Brain microvascular endothelial cell (primary cell): ENCODE results near the gene SNAI3.
A peak's percentile ranks its signal among the peaks of the same experiment; 100 is the strongest.

ENCODE experiments used
- DNase-seq: peaks from one replicate; pipeline ENCODE4 v3.0.0-alpha.2; 2020
- H3K27ac ChIP-seq: fragments of 250-450 bp; sonication (Bioruptor Pico); 2 replicates; pipeline ENCODE4 v1.5.1; 2020; ENCODE audit warnings: mild to moderate bottlenecking, moderate library complexity
- H3K27me3 ChIP-seq: fragments of 250-450 bp; sonication (Bioruptor Pico); replicated peaks from 2 replicates; pipeline ENCODE4 v1.5.1; 2020; ENCODE audit warnings: mild to moderate bottlenecking
- H3K36me3 ChIP-seq: fragments of 250-450 bp; sonication (Bioruptor Pico); replicated peaks from 2 replicates; pipeline ENCODE4 v1.5.1; 2020; ENCODE audit warnings: mild to moderate bottlenecking
- H3K4me3 ChIP-seq: 2 replicates; pipeline ENCODE4 v1.5.1; 2011; ENCODE audit warnings: low read depth, mild to moderate bottlenecking, control low read depth, low read length, moderate library complexity
- in situ Hi-C: cut with HindIII; loops from 2 replicates; pipeline ENCODE4 v1.10.0; 2017; ENCODE audit warnings: low sequenced_read_pairs, low pct_ligation_motif_present
- TF ChIP-seq, protein P1 (sequence below): IDR thresholded peaks from 2 replicates; pipeline ENCODE4 v1.5.1; 2011; ENCODE audit warnings: low read depth, mild to moderate bottlenecking, moderate library complexity, low read length, control low read depth, inconsistent platforms; ENCODE audit errors: missing control alignments

Gene SNAI3

DNA sequence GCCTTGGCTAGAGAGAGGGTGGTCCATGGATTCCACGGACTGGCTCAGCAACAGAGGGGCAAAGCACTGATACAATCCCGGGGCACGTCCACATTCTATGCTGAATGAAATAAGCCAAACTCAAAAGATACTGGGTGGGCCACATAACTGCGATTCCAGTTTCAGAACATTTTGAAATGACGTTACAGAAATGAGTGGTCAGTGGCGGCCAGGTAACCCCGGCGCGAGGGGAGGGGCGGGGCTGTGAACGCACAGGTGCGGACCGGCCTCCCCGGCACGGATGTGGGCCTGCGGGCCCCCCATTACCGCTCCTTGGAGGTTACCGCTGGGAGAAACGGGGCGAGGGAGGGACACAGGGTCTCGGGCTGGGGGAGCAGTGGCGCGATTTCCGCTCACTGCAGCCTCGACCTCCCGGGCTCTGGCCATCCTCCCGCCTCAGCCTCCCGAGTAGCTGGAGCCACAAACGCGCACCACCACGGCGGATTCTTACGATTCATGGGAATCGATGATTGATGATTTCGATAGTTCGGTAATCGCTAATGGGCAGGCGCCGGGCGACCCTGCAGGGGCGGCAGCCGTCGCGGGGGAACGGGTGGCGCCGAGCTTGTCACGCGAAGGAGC is 24.0 kb downstream of the SNAI3 start:
- TF ChIP-seq, protein P1, sequence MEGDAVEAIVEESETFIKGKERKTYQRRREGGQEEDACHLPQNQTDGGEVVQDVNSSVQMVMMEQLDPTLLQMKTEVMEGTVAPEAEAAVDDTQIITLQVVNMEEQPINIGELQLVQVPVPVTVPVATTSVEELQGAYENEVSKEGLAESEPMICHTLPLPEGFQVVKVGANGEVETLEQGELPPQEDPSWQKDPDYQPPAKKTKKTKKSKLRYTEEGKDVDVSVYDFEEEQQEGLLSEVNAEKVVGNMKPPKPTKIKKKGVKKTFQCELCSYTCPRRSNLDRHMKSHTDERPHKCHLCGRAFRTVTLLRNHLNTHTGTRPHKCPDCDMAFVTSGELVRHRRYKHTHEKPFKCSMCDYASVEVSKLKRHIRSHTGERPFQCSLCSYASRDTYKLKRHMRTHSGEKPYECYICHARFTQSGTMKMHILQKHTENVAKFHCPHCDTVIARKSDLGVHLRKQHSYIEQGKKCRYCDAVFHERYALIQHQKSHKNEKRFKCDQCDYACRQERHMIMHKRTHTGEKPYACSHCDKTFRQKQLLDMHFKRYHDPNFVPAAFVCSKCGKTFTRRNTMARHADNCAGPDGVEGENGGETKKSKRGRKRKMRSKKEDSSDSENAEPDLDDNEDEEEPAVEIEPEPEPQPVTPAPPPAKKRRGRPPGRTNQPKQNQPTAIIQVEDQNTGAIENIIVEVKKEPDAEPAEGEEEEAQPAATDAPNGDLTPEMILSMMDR = no peak
- Histone ChIP-seq H3K4me3 (peak overlapping the region; percentile 99), H3K27ac (peak overlapping the region; percentile 80)

DNA sequence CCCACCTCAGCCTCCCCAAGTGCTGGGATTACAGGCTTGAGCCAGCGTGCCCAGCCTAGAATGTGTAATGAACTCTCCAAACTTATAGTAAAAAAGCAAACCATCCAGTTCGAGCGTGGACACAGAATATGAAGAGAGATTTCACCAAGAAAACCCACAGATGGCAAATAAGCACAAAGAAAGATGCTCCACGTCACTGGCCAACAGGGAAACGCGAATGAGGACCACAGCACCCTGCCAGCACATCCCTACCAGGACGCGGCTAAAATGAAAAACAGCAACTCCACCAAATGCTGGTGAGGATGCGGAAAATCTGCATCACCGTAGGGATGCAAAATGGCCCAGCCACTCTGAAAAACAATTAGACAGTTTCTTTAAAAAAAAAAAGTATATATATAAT is 24.8 kb downstream of the SNAI3 start:
- no peak for DNase-seq
- H3K36me3 ChIP-seq = peaks cover 19% of the 10 kb centered on the region
- H3K27ac ChIP-seq = no peak overlapping the region
- no peaks in the 10 kb centered on the region for H3K27me3 ChIP-seq
- H3K4me3 ChIP-seq = peak overlapping the region; percentile 99
- TF ChIP-seq, protein P1 = no peak
- in situ Hi-C loops = no loop called here

More for the DNA sequence above, 24.0 kb downstream of the SNAI3 start:
- DNase-seq = no peak
- in situ Hi-C loops = no loop called here
- Histone ChIP-seq H3K27me3 (no peaks in the 10 kb centered on the region), H3K36me3 (peaks cover 10% of the 10 kb centered on the region)

DNA sequence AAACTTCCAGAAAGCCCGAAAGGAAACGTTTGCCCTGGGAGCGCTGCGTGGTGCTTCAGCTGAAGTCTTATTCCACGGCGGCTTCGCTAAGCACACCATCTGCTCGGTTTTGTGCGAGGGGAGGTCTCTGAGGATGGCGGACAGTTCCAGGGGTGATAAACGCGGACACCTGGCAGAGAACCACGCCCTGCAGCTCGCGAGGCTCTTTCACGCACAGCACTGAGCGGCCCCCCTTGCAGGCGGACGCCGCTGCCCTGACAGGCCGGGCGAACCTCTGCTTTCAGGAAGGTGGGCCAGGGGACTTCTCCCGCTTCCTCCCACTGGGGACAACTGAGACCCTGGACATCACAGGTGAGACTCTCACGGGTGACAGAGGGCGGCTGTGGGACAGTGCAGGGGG is 27.1 kb downstream of the SNAI3 start:
- Histone ChIP-seq H3K27me3 (no peaks in the 10 kb centered on the region), H3K4me3 (no peak overlapping the region), H3K27ac (no peak overlapping the region), H3K36me3 (peaks cover 41% of the 10 kb centered on the region)
- in situ Hi-C loops = no loop called here
- TF ChIP-seq, protein P1 = no peak
- no peak for DNase-seq

DNA sequence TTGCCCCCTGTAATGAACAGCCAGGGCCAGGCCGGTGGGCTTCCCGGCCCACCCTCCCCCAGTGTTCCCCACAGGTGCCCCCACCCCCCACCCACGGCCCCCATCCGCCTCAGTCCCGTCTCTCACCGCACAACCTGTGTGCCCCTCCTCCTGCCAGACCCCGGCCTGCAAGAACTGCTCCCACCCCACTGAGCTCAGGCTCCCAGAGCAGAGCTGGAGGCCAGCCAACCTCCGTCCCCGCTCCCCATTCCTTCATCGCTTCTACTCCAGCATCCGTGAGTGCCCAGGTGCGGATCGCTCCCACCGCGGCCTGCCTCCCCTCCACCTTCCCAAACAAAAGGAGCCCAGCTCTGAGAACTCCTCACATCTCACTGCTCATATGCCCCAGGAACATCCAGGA is 27.6 kb downstream of the SNAI3 start:
- TF ChIP-seq, protein P1 = no peak
- Histone ChIP-seq H3K27ac (no peak overlapping the region), H3K36me3 (peaks cover 45% of the 10 kb centered on the region), H3K27me3 (no peaks in the 10 kb centered on the region), H3K4me3 (no peak overlapping the region)
- DNase-seq = no peak
- in situ Hi-C loops = no loop called here

DNA sequence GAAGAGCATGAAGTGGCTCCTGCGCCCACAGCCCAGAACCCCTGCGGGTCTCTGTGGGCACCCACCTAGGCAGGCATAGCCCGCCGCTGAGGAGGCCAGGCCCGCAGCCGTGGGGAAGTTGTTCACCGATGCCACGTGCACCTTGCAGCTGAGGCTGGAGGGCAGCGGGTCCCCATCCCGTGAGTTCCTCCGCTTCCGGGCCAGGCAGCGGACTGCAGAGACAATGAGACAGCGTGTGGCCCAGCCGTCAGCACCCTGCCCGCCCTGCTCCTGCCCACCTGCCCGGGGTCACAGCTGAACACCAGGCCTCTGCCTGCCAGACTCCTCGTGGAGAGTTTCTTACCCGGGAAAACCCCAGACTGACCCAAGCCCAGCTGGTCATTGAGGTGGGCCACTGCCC is 28.9 kb downstream of the SNAI3 start:
- TF ChIP-seq, protein P1 = no peak
- in situ Hi-C loops = no loop called here
- Histone ChIP-seq H3K27me3 (no peaks in the 10 kb centered on the region), H3K4me3 (no peak overlapping the region), H3K36me3 (peaks cover 57% of the 10 kb centered on the region), H3K27ac (no peak overlapping the region)
- DNase-seq = no peak

DNA sequence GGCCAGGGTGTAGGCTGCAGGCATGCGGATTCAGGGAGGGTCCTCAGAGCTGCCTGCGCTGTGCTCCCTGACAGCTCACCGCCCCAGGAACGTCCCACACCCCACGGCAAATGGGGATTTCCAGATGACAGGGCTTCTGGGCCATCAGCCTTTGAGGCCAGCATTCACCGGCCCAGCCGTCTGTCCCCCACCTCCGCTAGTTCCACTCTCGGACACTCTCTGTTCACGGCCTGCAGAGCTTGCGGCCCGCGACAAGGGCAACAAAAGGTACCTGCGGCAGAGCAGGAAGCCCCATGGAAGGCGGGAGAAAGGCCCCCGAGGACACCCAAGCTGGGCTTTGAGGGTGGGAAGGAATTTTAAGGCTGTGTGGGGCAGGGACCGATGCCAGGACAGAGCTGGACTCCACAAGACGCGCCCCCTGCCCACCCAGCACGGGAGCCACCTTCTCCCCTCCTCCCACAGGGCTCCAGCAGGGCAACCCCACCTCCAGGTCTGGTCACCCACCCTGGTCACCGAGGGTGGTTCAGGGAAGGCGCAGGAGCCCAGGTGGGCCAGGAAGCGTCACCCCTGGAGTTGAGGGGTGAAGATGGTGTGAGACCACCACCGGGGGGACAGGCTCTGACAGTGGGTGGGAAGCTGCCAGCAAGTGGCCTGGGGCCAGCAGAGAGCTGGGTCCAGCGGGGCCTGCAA is 29.9 kb downstream of the SNAI3 start:
- Histone ChIP-seq H3K36me3 (peaks cover 57% of the 10 kb centered on the region), H3K27ac (no peak overlapping the region), H3K4me3 (no peak overlapping the region), H3K27me3 (no peaks in the 10 kb centered on the region)
- no peak for DNase-seq
- TF ChIP-seq, protein P1 = no peak
- in situ Hi-C loops = no loop called here
